Hepatocyte (in vitro differentiated cells): ENCODE measurements around the gene S1PR2. TPM values are rescaled to one million over a fixed set of nuclear protein-coding genes. Genes with fewer than 3 reads are reported as not detected.

Source experiments
- DNase-seq: peaks from one replicate; pipeline ENCODE4 v3.0.0-alpha.2; 2016; ENCODE audit warnings: low spot score
- H2AFZ ChIP-seq: fragments of 200-600 bp; sonication (generic); 2 replicates; pipeline ENCODE4 v1.6.0; 2016; ENCODE audit warnings: antibody characterized with exemption, mild to moderate bottlenecking
- H3K27ac ChIP-seq: fragments of 200-600 bp; sonication (generic); 2 replicates; pipeline ENCODE4 v1.5.1; 2016; ENCODE audit warnings: mild to moderate bottlenecking
- H3K27me3 ChIP-seq: fragments of 200-600 bp; sonication (generic); 2 replicates; pipeline ENCODE4 v1.6.1; 2016
- H3K36me3 ChIP-seq: fragments of 200-600 bp; sonication (generic); replicated peaks from 2 replicates; pipeline ENCODE4 v1.5.1; 2016; ENCODE audit warnings: low read depth; ENCODE audit not compliant: insufficient read depth
- H3K4me1 ChIP-seq: fragments of 200-600 bp; sonication (generic); 2 replicates; pipeline ENCODE4 v1.5.1; 2016; ENCODE audit warnings: mild to moderate bottlenecking, moderate library complexity; ENCODE audit not compliant: insufficient read depth
- H3K4me2 ChIP-seq: fragments of 200-600 bp; sonication (generic); 2 replicates; pipeline ENCODE4 v1.6.0; 2016
- H3K4me3 ChIP-seq: fragments of 200-600 bp; sonication (generic); 2 replicates; pipeline ENCODE4 v1.5.1; 2016; ENCODE audit warnings: mild to moderate bottlenecking
- H3K79me2 ChIP-seq: fragments of 200-600 bp; sonication (generic); 2 replicates; pipeline ENCODE4 v1.6.0; 2017; ENCODE audit warnings: mild to moderate bottlenecking
- H3K9me2 ChIP-seq: fragments of 200-600 bp; sonication (generic); replicated peaks from 2 replicates; pipeline ENCODE4 v1.6.0; 2017; ENCODE audit warnings: mild to moderate bottlenecking; ENCODE audit not compliant: insufficient read depth
- H3K9me3 ChIP-seq: fragments of 200-600 bp; sonication (generic); 2 replicates; pipeline ENCODE4 v1.5.1; 2016; ENCODE audit warnings: low read depth, mild to moderate bottlenecking
- H4K20me1 ChIP-seq: fragments of 200-600 bp; sonication (generic); 2 replicates; pipeline ENCODE4 v1.6.0; 2016; ENCODE audit warnings: mild to moderate bottlenecking; ENCODE audit not compliant: insufficient read depth, poor library complexity, severe bottlenecking
- CTCF ChIP-seq: fragments of 200-600 bp; sonication (generic); IDR thresholded peaks from 2 replicates; pipeline ENCODE4 v1.5.1; 2016; ENCODE audit warnings: antibody characterized with exemption, mild to moderate bottlenecking; ENCODE audit not compliant: poor library complexity
- EZH2 ChIP-seq: fragments of 200-600 bp; sonication (generic); IDR thresholded peaks from 2 replicates; pipeline ENCODE4 v1.6.1; 2016; ENCODE audit warnings: antibody characterized with exemption, mild to moderate bottlenecking, borderline replicate concordance
- EZH2phosphoT487 ChIP-seq: fragments of 200-600 bp; sonication (generic); IDR thresholded peaks from one replicate; pipeline ENCODE4 v1.6.1; 2018; ENCODE audit warnings: antibody characterized with exemption, mild to moderate bottlenecking, low read depth, moderate library complexity; ENCODE audit not compliant: unreplicated experiment, severe bottlenecking
- WGBS: methylation state at CpG from one replicate; pipeline ENCODE4 v1.1.6; 2016; ENCODE audit warnings: low lambda C conversion rate; ENCODE audit errors: missing lambda C conversion rate; 5-methylcytosine and 5-hydroxymethylcytosine counted together
- polyA plus RNA-seq: library from polyadenylated mRNA; unstranded; fragments of >200 nt; fragmentation: Nextera tagmentation; extraction: Ambion mirVana; gene quantifications from 2 replicates; pipeline ENCODE4 v1.2.1, GENCODE V29; 2016
- total RNA-seq: library from RNA; depleted of rRNA; stranded (reverse); fragments of >200 nt; gene quantifications from 2 replicates; pipeline ENCODE4 v1.2.3, GENCODE V29; 2014

Gene S1PR2
- total and polyA plus RNA-seq, 2 experiments from 2014 or later = 8.6 to 16.1 TPM

GRCh38 chr19:10259162-10259905 is 28.2 kb upstream of the S1PR2 start:
- Histone ChIP-seq H3K27me3 (no peaks in the 10 kb centered on the region), H3K36me3 (no peaks in the 10 kb centered on the region), H3K9me3 (no peaks in the 10 kb centered on the region), H3K27ac (peak overlapping the region; percentile 83), H3K4me3 (no peak overlapping the region), H4K20me1 (no peaks in the 10 kb centered on the region), H2AFZ (no peak overlapping the region), H3K4me1 (no peaks in the 10 kb centered on the region), H3K4me2 (no peak overlapping the region), H3K79me2 (no peaks in the 10 kb centered on the region), H3K9me2 (no peaks in the 10 kb centered on the region)
- TF ChIP-seq EZH2 (no peak), CTCF (peak; percentile 78), EZH2phosphoT487 (no peak)
- 65% methylated on average over 22 of the region's 32 CpGs for WGBS
- DNase-seq = peak; percentile 95

GRCh38 chr19:10258080-10258710 is 27.1 kb upstream of the S1PR2 start:
- DNase-seq = no peak
- 97% methylated on average over 18 of the region's 18 CpGs for WGBS
- Histone ChIP-seq H3K79me2 (no peaks in the 10 kb centered on the region), H4K20me1 (no peaks in the 10 kb centered on the region), H3K4me3 (no peak overlapping the region), H3K9me2 (no peaks in the 10 kb centered on the region), H3K36me3 (no peaks in the 10 kb centered on the region), H3K4me1 (no peaks in the 10 kb centered on the region), H3K27ac (no peak overlapping the region), H3K27me3 (no peaks in the 10 kb centered on the region), H2AFZ (no peak overlapping the region), H3K4me2 (no peak overlapping the region), H3K9me3 (no peaks in the 10 kb centered on the region)
- no peak for TF ChIP-seq CTCF
- TF ChIP-seq EZH2 = no peak
- TF ChIP-seq EZH2phosphoT487 = no peak

- no peak overlapping the region for H2AFZ ChIP-seq
- H3K4me1 ChIP-seq = peaks cover 4% of the 10 kb centered on the region
- no peaks in the 10 kb centered on the region for H3K9me3 ChIP-seq
- DNase-seq = no peak
- no peak for TF ChIP-seq EZH2phosphoT487
- H3K4me3 ChIP-seq = no peak overlapping the region
- H3K4me2 ChIP-seq = no peak overlapping the region
- no peaks in the 10 kb centered on the region for H3K27me3 ChIP-seq
- no peaks in the 10 kb centered on the region for H4K20me1 ChIP-seq
- peaks cover 10% of the 10 kb centered on the region for H3K79me2 ChIP-seq
- H3K36me3 ChIP-seq = no peaks in the 10 kb centered on the region
- no peak overlapping the region for H3K27ac ChIP-seq
- 90% methylated on average over 9 of the region's 9 CpGs for WGBS
- H3K9me2 ChIP-seq = no peaks in the 10 kb centered on the region
Measured at GRCh38 chr19:10256970-10257615, 26.0 kb upstream of the S1PR2 start.

- H3K4me2 ChIP-seq = no peak overlapping the region
- WGBS = 96% methylated on average over 16 of the region's 18 CpGs
- no peak overlapping the region for H3K27ac ChIP-seq
- no peaks in the 10 kb centered on the region for H3K27me3 ChIP-seq
- no peak overlapping the region for H3K4me3 ChIP-seq
- TF ChIP-seq EZH2phosphoT487 = no peak
- TF ChIP-seq EZH2 = no peak
- no peak for TF ChIP-seq CTCF
- no peak overlapping the region for H2AFZ ChIP-seq
- DNase-seq = no peak
- H3K9me2 ChIP-seq = no peaks in the 10 kb centered on the region
- H3K9me3 ChIP-seq = no peaks in the 10 kb centered on the region
- H3K79me2 ChIP-seq = peaks cover 10% of the 10 kb centered on the region
- H3K36me3 ChIP-seq = no peaks in the 10 kb centered on the region
- H3K4me1 ChIP-seq = peaks cover 4% of the 10 kb centered on the region
- H4K20me1 ChIP-seq = no peaks in the 10 kb centered on the region
Measured at GRCh38 chr19:10256551-10256950, 25.4 kb upstream of the S1PR2 start.
